IMR-90 (cell line): ENCODE results near the gene ZDHHC18. TPM values are rescaled to one million over a fixed set of nuclear protein-coding genes. Genes with fewer than 3 reads are reported as not detected.

Experiments used
- ATAC-seq: fragments of 200-7000 bp; cut with Tn5 transposase; 2 replicates; pipeline ENCODE4 v1.9.1; 2020; ENCODE audit warnings: low read depth, mild to moderate bottlenecking, moderate library complexity
- BruUV-seq: library from RNA; stranded (reverse); fragments of 400-500 nt; replicated peaks from 2 replicates; lab custom pipeline; 2021; lab: Mats Ljungman, UMichigan
- CTCF ChIA-PET: fragments of 300-600 bp; formaldehyde crosslinking; extraction: SDS; loops from one replicate; lab custom pipeline; 2021; ENCODE audit warnings: antibody characterized with exemption; lab: Yijun Ruan, JAX
- POLR2A ChIA-PET: fragments of 300-600 bp; sonication (Branson Sonifier 250); formaldehyde crosslinking; loops from one replicate; lab custom pipeline; 2022; ENCODE audit warnings: antibody characterized with exemption; ENCODE audit not compliant: unreplicated experiment; lab: Charles Lee
- DNase-seq: peaks from one replicate; pipeline ENCODE4 v3.0.0; 2013
- H2AFZ ChIP-seq: replicated peaks from 2 replicates; pipeline ENCODE3; 2013; ENCODE audit warnings: low read length, mild to moderate bottlenecking; ENCODE audit not compliant: poor library complexity
- H2AK5ac ChIP-seq: 2 replicates; pipeline ENCODE4 v1.6.1; 2013; ENCODE audit warnings: low read depth, low read length, inconsistent platforms
- H2AK9ac ChIP-seq: replicated peaks from 2 replicates; pipeline ENCODE3; 2013; ENCODE audit warnings: mild to moderate bottlenecking, low read depth, low read length, moderate library complexity; ENCODE audit not compliant: poor library complexity
- H2BK120ac ChIP-seq: 2 replicates; pipeline ENCODE4 v1.6.1; 2013; ENCODE audit warnings: low read depth, low read length, inconsistent platforms
- H2BK15ac ChIP-seq: 3 replicates; pipeline ENCODE4 v1.6.1; 2013; ENCODE audit warnings: low read depth, low read length, inconsistent platforms
- H2BK20ac ChIP-seq: 2 replicates; pipeline ENCODE4 v1.6.1; 2013; ENCODE audit warnings: low read depth, mild to moderate bottlenecking, inconsistent platforms, low read length, moderate library complexity
- H2BK5ac ChIP-seq: 2 replicates; pipeline ENCODE4 v1.6.1; 2013; ENCODE audit warnings: mild to moderate bottlenecking, low read depth, low read length, inconsistent platforms; ENCODE audit not compliant: poor library complexity, severe bottlenecking
- H3K14ac ChIP-seq: replicated peaks from 2 replicates; pipeline ENCODE4 v1.6.1; 2013; ENCODE audit warnings: low read depth, low read length, inconsistent platforms
- H3K18ac ChIP-seq: 2 replicates; pipeline ENCODE4 v1.6.1; 2013; ENCODE audit warnings: low read depth, low read length, control low read depth
- H3K23ac ChIP-seq: 2 replicates; pipeline ENCODE4 v1.6.1; 2013; ENCODE audit warnings: low read depth, low read length, inconsistent platforms
- H3K27ac ChIP-seq: 2 replicates; pipeline ENCODE4 v1.5.1; 2013; ENCODE audit warnings: mild to moderate bottlenecking, control low read depth, low read length; ENCODE audit not compliant: insufficient read depth
- H3K27me3 ChIP-seq: 2 replicates; pipeline ENCODE4 v1.6.1; 2013; ENCODE audit warnings: low read length; ENCODE audit not compliant: control insufficient read depth, insufficient read depth
- H3K36me3 ChIP-seq: 2 replicates; pipeline ENCODE4 v1.6.1; 2013; ENCODE audit warnings: low read length, mixed read lengths; ENCODE audit not compliant: control insufficient read depth, insufficient read depth
- H3K4ac ChIP-seq: 2 replicates; pipeline ENCODE4 v1.6.1; 2013; ENCODE audit warnings: low read depth, low read length, inconsistent platforms
- H3K4me1 ChIP-seq: 2 replicates; pipeline ENCODE4 v1.6.1; 2013; ENCODE audit warnings: low read length, mixed read lengths; ENCODE audit not compliant: control insufficient read depth, insufficient read depth
- H3K4me2 ChIP-seq: 2 replicates; pipeline ENCODE4 v1.6.1; 2013; ENCODE audit warnings: low read depth, mild to moderate bottlenecking, control low read depth, low read length, moderate library complexity
- H3K4me3 ChIP-seq: 2 replicates; pipeline ENCODE4 v1.5.1; 2013; ENCODE audit warnings: low read depth, mild to moderate bottlenecking, control low read depth, low read length, moderate library complexity; ENCODE audit not compliant: insufficient read depth
- H3K56ac ChIP-seq: 2 replicates; pipeline ENCODE4 v1.6.1; 2013; ENCODE audit warnings: low read length, inconsistent platforms; ENCODE audit not compliant: insufficient read depth; ENCODE audit errors: extremely low read depth
- H3K79me1 ChIP-seq, 2 experiments: 2 replicates each; pipeline ENCODE4 v1.6.1; 2013; ENCODE audit warnings: low read length in 2 of 2, inconsistent platforms in 1 of 2, low read depth in 1 of 2
- H3K9ac ChIP-seq: 2 replicates; pipeline ENCODE4 v1.6.1; 2013; ENCODE audit warnings: low read depth, low read length, control low read depth
- H3K9me1 ChIP-seq: 2 replicates; pipeline ENCODE4 v1.6.1; 2013; ENCODE audit warnings: low read length, inconsistent platforms; ENCODE audit not compliant: insufficient read depth
- H3K9me3 ChIP-seq: 2 replicates; pipeline ENCODE4 v1.6.1; 2013; ENCODE audit warnings: low read length; ENCODE audit not compliant: control insufficient read depth, insufficient read depth
- H4K20me1 ChIP-seq: 2 replicates; pipeline ENCODE4 v1.6.1; 2013; ENCODE audit warnings: low read length, inconsistent platforms; ENCODE audit not compliant: insufficient read depth
- H4K5ac ChIP-seq: 2 replicates; pipeline ENCODE4 v1.6.1; 2013; ENCODE audit warnings: mild to moderate bottlenecking, low read depth, low read length, control low read depth
- H4K8ac ChIP-seq, 2 experiments: 2 replicates each; pipeline ENCODE4 v1.6.1; 2013; ENCODE audit warnings: low read depth in 2 of 2, low read length in 2 of 2, control low read depth in 1 of 2, inconsistent platforms in 1 of 2
- H4K91ac ChIP-seq: 2 replicates; pipeline ENCODE4 v1.6.1; 2013; ENCODE audit warnings: low read depth, low read length, inconsistent platforms; ENCODE audit not compliant: insufficient read depth
- BHLHE40 ChIP-seq: fragments of 150-350 bp; IDR thresholded peaks from 2 replicates; pipeline ENCODE4 v1.6.1; 2016; ENCODE audit warnings: mild to moderate bottlenecking, low read depth, low read length
- CEBPB ChIP-seq: IDR thresholded peaks from 2 replicates; pipeline ENCODE4 v1.6.1; 2012; ENCODE audit warnings: low read depth, low read length, improper control_type of control experiment
- CHD1 ChIP-seq: IDR thresholded peaks from 2 replicates; pipeline ENCODE4 v1.6.1; 2012; ENCODE audit warnings: low read depth, low read length, improper control_type of control experiment
- CTCF ChIP-seq: conservative IDR thresholded peaks from 2 replicates; pipeline ENCODE4 v1.5.1; 2012; ENCODE audit warnings: mild to moderate bottlenecking, low read depth, low read length, improper control_type of control experiment
- ELK1 ChIP-seq: fragments of 150-350 bp; IDR thresholded peaks from 2 replicates; pipeline ENCODE4 v1.6.1; 2016; ENCODE audit warnings: low read depth, mild to moderate bottlenecking, low read length, moderate library complexity, borderline replicate concordance
- FOS ChIP-seq: fragments of 150-350 bp; IDR thresholded peaks from 2 replicates; pipeline ENCODE4 v1.6.1; 2016; ENCODE audit warnings: low read depth, low read length
- MAFK ChIP-seq: IDR thresholded peaks from 2 replicates; pipeline ENCODE4 v1.6.1; 2012; ENCODE audit warnings: low read depth, low read length, improper control_type of control experiment
- MAZ ChIP-seq: IDR thresholded peaks from 2 replicates; pipeline ENCODE4 v1.6.1; 2012; ENCODE audit warnings: low read depth, mild to moderate bottlenecking, low read length, improper control_type of control experiment, moderate library complexity, borderline replicate concordance
- MXI1 ChIP-seq: IDR thresholded peaks from 2 replicates; pipeline ENCODE4 v1.6.1; 2012; ENCODE audit warnings: low read depth, mild to moderate bottlenecking, low read length, moderate library complexity, borderline replicate concordance
- NFE2L2 ChIP-seq: fragments of 150-350 bp; IDR thresholded peaks from 2 replicates; pipeline ENCODE4 v1.6.1; 2016; ENCODE audit warnings: low read depth, mild to moderate bottlenecking, low read length
- POLR2A ChIP-seq: IDR thresholded peaks from 2 replicates; pipeline ENCODE4 v1.6.1; 2012; ENCODE audit warnings: mild to moderate bottlenecking, low read depth, low read length
- RAD21 ChIP-seq: IDR thresholded peaks from 2 replicates; pipeline ENCODE4 v1.6.1; 2012; ENCODE audit warnings: low read length, improper control_type of control experiment
- RCOR1 ChIP-seq: IDR thresholded peaks from 2 replicates; pipeline ENCODE4 v1.6.1; 2012; ENCODE audit warnings: mild to moderate bottlenecking, low read length, improper control_type of control experiment; ENCODE audit not compliant: insufficient replicate concordance
- RFX5 ChIP-seq: IDR thresholded peaks from 2 replicates; pipeline ENCODE4 v1.8.0; 2012; ENCODE audit warnings: low read depth, mild to moderate bottlenecking, low read length, moderate library complexity
- SMC3 ChIP-seq: fragments of 150-350 bp; IDR thresholded peaks from 2 replicates; pipeline ENCODE4 v1.6.1; 2016; ENCODE audit warnings: low read depth, mild to moderate bottlenecking, antibody characterized with exemption, low read length, moderate library complexity
- USF2 ChIP-seq: fragments of 150-350 bp; IDR thresholded peaks from 2 replicates; pipeline ENCODE4 v1.6.1; 2017; ENCODE audit warnings: mild to moderate bottlenecking, antibody characterized with exemption, low read length, low read depth
- WGBS, 2 experiments: methylation state at CpG; one replicate each; pipeline versions ENCODE4 v1.1.5 to v1.1.7; 2013; ENCODE audit warnings: missing lambda C conversion rate in 2 of 2; ENCODE audit not compliant: insufficient read length in 1 of 2; ENCODE audit errors: extremely low coverage in 2 of 2; 5-methylcytosine and 5-hydroxymethylcytosine counted together
- dilution Hi-C: fragments of 300-500 bp; cut with HindIII; formaldehyde crosslinking; loops from one replicate; pipeline ENCODE4 v1.14.3; 2018; ENCODE audit warnings: low sequenced_read_pairs; ENCODE audit not compliant: unreplicated experiment
- in situ Hi-C: fragments of 300-500 bp; cut with MboI; formaldehyde crosslinking; loops from 3 replicates; pipeline ENCODE4 v1.14.3; 2019; ENCODE audit warnings: low sequenced_read_pairs, inconsistent platforms, mixed read lengths
- intact Hi-C: fragments of 100-400 bp; cut with micrococcal nuclease; formaldehyde crosslinking; loops from 2 replicates; pipeline ENCODE4 v1.10.0; 2022
- polyA plus RNA-seq, 3 experiments: library from polyadenylated mRNA; depleted of rRNA; stranded (reverse); fragments of >200 nt; gene quantifications; 2 replicates each; pipeline ENCODE4 v1.2.3, GENCODE V29; 2012; ENCODE audit warnings: low replicate concordance in 1 of 3
- total RNA-seq: library from RNA; depleted of rRNA; stranded (reverse); fragments of >200 nt; gene quantifications from 2 replicates; pipeline ENCODE4 v1.2.3, GENCODE V29; 2012

ZDHHC18 gene
- total and polyA plus RNA-seq, 2 of the 4 experiments (the other 2 are of a cell fraction) = 12.5 to 37.0 TPM

GRCh38 chr1:26877326-26877725, 50.8 kb downstream of the ZDHHC18 start:
- ChIA-PET POLR2A (interaction anchor here (0.6 kb wide), 1 partner anchor 292 kb away, joined by 9 read pairs; no protein-coding TSS in a partner anchor), CTCF (no interaction called here)
- peaks cover 7 to 22% of the 10 kb centered on the region in 2 experiments for H3K79me1 ChIP-seq
- DNase-seq = no peak
- no peaks in the 10 kb centered on the region for H3K9me3 ChIP-seq
- peaks cover 5% of the 10 kb centered on the region; the same call in 1 of the 2 replicates for H4K20me1 ChIP-seq
- H3K27me3 ChIP-seq = no peaks in the 10 kb centered on the region
- BruUV-seq = no TSS peak
- H3K4me1 ChIP-seq = no peaks in the 10 kb centered on the region
- no peak overlapping the region for H2AK9ac ChIP-seq
- no peak overlapping the region for H2BK120ac ChIP-seq
- H2AFZ ChIP-seq = no peak overlapping the region
- no peak overlapping the region for H4K8ac ChIP-seq
- H3K4me2 ChIP-seq = no peak overlapping the region
- no peak overlapping the region for H3K23ac ChIP-seq
- no peak overlapping the region for H2BK20ac ChIP-seq
- H3K56ac ChIP-seq = no peak overlapping the region
- no peak overlapping the region for H3K27ac ChIP-seq
- no peak overlapping the region for H3K9ac ChIP-seq
- H3K4ac ChIP-seq = no peak overlapping the region
- H3K14ac ChIP-seq = no peak overlapping the region
- dilution Hi-C loops (no loop called here), intact Hi-C loops (no loop called here), in situ Hi-C loops (loop anchor here (10.0 kb wide), 1 partner anchor 273 kb away; no protein-coding TSS in a partner anchor)
- WGBS, 2 experiments = no CpG with 5 or more reads among the region's 2 CpGs
- H3K4me3 ChIP-seq = no peak overlapping the region
- no peaks in the 10 kb centered on the region for H3K9me1 ChIP-seq
- TF ChIP-seq SMC3 (no peak), RFX5 (no peak), RCOR1 (no peak), MAFK (no peak), BHLHE40 (no peak), CTCF (no peak), CHD1 (no peak), USF2 (no peak), POLR2A (no peak), FOS (no peak), MXI1 (no peak), NFE2L2 (no peak), MAZ (no peak), CEBPB (no peak), ELK1 (no peak), RAD21 (no peak)
- no peak for ATAC-seq
- H4K5ac ChIP-seq = no peak overlapping the region
- no peak overlapping the region for H4K91ac ChIP-seq
- H2AK5ac ChIP-seq = no peak overlapping the region
- no peak overlapping the region for H3K18ac ChIP-seq
- H2BK5ac ChIP-seq = no peak overlapping the region
- H3K36me3 ChIP-seq = peaks cover 34% of the 10 kb centered on the region
- no peak overlapping the region for H2BK15ac ChIP-seq
